ENCODE data around the gene BTBD9.

- no peak for TF ChIP-seq CTCF (IDR thresholded peaks at IDR 0.05)
- TF ChIP-seq POLR2A (IDR thresholded peaks at IDR 0.05) = no peak
Measured at GRCh38 chr6:38169221-38169976, 470.3 kb downstream of the BTBD9 start.
